ENCODE measurements around the gene DNAJC30. TPM values are rescaled to one million over a fixed set of nuclear protein-coding genes. Genes with fewer than 3 reads are reported as not detected.
A peak's percentile ranks its signal among the peaks of the same experiment; 100 is the strongest.

DNAJC30 gene
- total RNA-seq, 2 experiments from 2014 or later = 14.0 to 14.4 TPM

DNA sequence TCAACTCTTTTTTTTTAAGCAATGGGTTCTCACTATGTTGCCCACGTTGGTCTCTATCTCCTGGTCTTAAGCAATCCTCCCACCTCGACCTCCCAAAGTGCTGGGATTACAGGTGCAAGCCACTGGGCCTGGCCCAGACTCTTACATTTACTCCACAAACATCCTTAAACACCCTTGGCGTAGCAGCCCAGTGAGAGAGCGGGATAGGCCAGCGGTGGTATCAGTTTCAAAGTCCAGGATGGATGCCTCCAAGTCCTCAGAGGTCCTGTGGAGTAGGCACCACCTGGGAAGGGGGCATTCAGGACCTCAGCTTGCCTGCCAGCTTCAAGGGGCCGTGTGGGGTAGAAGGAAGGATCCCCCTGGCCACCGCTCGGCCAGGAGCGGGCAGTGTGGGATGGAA, 33.7 kb downstream of the DNAJC30 start:
- POLR2A ChIA-PET = no interaction called here
- Histone ChIP-seq H3K9me3 (ENCODE audit: control insufficient read depth in 1 of 2, insufficient read depth in 1 of 2, low read length in 2 of 2) (peaks cover 0 to 14% of the 10 kb centered on the region in 2 experiments), H3K4me3 (ENCODE audit: low read length) (no peak overlapping the region), H3K36me3 (ENCODE audit: insufficient read depth, low read length) (no peaks in the 10 kb centered on the region), H3K4me1 (ENCODE audit: insufficient read depth, low read length) (peaks cover 10% of the 10 kb centered on the region), H3K27me3 (ENCODE audit: control insufficient read depth in 1 of 2, insufficient read depth in 2 of 2, low read length in 2 of 2) (peaks cover 44 to 64% of the 10 kb centered on the region in 2 experiments), H3K27ac (ENCODE audit: low read depth in 1 of 2, low read length in 2 of 2) (no peak overlapping the region)
- intact Hi-C loops (cut with DNase I, micrococcal nuclease) = loop anchor here in 1 of 2 experiments (5.0 kb wide), 1 partner anchor 78 kb away; no protein-coding TSS in a partner anchor
- Mint-ChIP-seq H3K27me3 (peaks cover 77% of the 10 kb centered on the region), H3K27ac (no peak overlapping the region), H3K4me3 (no peak overlapping the region), H3K9me3 (no peaks in the 10 kb centered on the region), H3K4me1 (ENCODE audit: low read depth) (peaks cover 6% of the 10 kb centered on the region), H3K36me3 (ENCODE audit: low read depth) (no peaks in the 10 kb centered on the region)
- ATAC-seq (ENCODE audit: poor library complexity) = no peak
- TF ChIP-seq, protein P1, sequence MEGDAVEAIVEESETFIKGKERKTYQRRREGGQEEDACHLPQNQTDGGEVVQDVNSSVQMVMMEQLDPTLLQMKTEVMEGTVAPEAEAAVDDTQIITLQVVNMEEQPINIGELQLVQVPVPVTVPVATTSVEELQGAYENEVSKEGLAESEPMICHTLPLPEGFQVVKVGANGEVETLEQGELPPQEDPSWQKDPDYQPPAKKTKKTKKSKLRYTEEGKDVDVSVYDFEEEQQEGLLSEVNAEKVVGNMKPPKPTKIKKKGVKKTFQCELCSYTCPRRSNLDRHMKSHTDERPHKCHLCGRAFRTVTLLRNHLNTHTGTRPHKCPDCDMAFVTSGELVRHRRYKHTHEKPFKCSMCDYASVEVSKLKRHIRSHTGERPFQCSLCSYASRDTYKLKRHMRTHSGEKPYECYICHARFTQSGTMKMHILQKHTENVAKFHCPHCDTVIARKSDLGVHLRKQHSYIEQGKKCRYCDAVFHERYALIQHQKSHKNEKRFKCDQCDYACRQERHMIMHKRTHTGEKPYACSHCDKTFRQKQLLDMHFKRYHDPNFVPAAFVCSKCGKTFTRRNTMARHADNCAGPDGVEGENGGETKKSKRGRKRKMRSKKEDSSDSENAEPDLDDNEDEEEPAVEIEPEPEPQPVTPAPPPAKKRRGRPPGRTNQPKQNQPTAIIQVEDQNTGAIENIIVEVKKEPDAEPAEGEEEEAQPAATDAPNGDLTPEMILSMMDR (IDR thresholded peaks at IDR 0.05) = no peak
- no peak for DNase-seq
- CTCF ChIA-PET = interaction anchor here (0.8 kb wide), 1 partner anchor 85 kb away, joined by 4 read pairs; no protein-coding TSS in a partner anchor

DNA sequence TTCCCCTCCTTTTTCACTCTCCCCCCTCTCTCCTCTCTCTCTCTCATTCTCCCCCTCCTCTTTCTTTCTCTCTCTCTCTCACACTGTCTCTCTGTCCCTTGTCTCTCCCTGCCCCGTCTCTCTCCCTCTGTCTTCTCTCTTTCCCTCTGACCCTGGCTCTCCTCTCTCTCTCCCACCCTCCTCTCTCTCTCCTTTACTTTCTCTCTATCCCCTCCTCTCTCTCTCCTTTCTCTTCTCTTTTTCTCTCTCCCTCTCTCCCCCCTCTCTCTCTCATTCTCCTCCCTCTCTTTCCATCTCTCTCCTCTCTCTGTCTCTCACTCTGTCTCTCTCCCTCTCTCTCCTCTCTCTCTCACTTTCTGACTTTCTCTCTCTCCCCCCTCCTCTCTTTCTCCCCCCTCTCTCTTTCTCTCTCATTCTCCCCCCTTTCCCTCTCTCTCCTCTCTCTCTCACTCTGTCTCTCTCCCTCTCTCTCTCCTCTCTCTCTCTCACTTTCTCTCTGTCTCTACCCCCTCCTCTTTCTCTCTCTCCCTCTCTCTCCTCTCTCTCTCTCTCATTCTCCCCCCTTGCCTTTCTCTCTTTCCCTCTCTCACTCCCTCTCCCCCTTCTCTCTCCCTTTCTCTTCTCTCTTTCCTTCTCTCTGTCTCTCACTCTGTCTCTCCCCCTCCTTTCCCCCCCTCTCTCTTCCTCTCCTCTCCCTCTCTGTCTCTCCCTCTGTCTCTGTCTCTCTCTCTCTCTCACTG, 34.5 kb downstream of the DNAJC30 start:
- H3K9me3 Mint-ChIP-seq = no peaks in the 10 kb centered on the region
- H3K4me1 Mint-ChIP-seq (ENCODE audit: low read depth) = peaks cover 6% of the 10 kb centered on the region
- intact Hi-C loops (cut with DNase I, micrococcal nuclease) = loop anchor here in 1 of 2 experiments (5.0 kb wide), 1 partner anchor 79 kb away; no protein-coding TSS in a partner anchor
- TF ChIP-seq, protein P1 (IDR thresholded peaks at IDR 0.05) = no peak
- Histone ChIP-seq H3K27me3 (ENCODE audit: control insufficient read depth in 1 of 2, insufficient read depth in 2 of 2, low read length in 2 of 2) (peaks cover 44 to 64% of the 10 kb centered on the region in 2 experiments), H3K4me1 (ENCODE audit: insufficient read depth, low read length) (peaks cover 10% of the 10 kb centered on the region), H3K27ac (ENCODE audit: low read depth in 1 of 2, low read length in 2 of 2) (no peak overlapping the region), H3K4me3 (ENCODE audit: low read length) (no peak overlapping the region), H3K9me3 (ENCODE audit: control insufficient read depth in 1 of 2, insufficient read depth in 1 of 2, low read length in 2 of 2) (peaks cover 0 to 14% of the 10 kb centered on the region in 2 experiments), H3K36me3 (ENCODE audit: insufficient read depth, low read length) (no peaks in the 10 kb centered on the region)
- POLR2A ChIA-PET = no interaction called here
- CTCF ChIA-PET = interaction anchor here (0.8 kb wide), 1 partner anchor 86 kb away, joined by 4 read pairs; no protein-coding TSS in a partner anchor
- H3K36me3 Mint-ChIP-seq (ENCODE audit: low read depth) = no peaks in the 10 kb centered on the region
- H3K27ac Mint-ChIP-seq = no peak overlapping the region
- H3K4me3 Mint-ChIP-seq = no peak overlapping the region
- H3K27me3 Mint-ChIP-seq = peaks cover 81% of the 10 kb centered on the region
- no peak for ATAC-seq (ENCODE audit: poor library complexity)
- no peak for DNase-seq

DNA sequence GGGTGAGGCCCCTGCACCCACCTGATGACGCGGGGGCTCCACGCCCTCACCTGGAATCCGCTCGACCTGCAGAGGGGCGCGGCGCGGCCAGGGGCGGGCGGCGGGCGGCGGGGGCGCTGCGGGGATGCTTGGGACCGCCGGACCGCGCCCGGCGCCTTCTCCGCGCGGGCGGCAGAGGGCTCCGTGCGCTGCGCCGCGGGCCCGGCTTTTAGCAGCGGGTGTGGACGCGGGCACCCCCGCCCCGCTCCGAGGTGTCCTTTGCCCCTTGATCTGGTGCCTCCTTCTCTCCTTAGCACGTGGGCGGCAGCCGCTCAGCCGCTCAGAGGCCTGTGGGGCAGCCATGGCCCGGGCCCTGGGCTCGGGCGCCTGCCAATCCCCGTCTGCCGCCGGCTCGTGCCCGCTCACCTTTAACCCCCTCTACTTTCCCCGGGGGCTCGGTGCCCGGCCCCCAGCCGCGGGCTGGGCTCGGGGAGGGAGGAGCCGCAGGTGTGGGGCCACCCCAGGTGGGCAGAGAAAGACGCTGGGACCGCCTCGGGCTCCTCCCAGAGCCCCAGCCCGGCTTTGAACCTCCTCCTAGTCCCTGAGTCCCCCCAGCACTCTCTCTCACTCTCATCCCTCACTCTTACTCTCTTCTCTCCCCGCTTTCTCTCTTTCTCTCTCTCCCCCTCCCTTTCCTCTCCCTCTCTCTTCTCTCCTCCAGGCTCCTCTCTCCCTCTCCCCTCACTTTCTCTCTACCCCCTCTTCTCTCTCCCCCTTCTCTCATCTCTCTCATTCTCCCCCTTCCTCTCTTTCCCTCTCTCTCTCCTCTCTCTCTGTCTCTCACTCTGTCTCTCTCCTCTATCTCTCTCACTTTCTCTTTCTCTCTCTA, 35.3 kb downstream of the DNAJC30 start:
- peak overlapping the region; percentile 34 for H3K4me3 Mint-ChIP-seq
- no peaks in the 10 kb centered on the region for H3K36me3 ChIP-seq (ENCODE audit: insufficient read depth, low read length)
- TF ChIP-seq, protein P1 (IDR thresholded peaks at IDR 0.05) = no peak
- POLR2A ChIA-PET = no interaction called here
- peak overlapping the region; percentile 7 for H3K4me3 ChIP-seq (ENCODE audit: low read length)
- CTCF ChIA-PET = no interaction called here
- no peak overlapping the region for H3K27ac ChIP-seq (ENCODE audit: low read depth in 1 of 2, low read length in 2 of 2)
- H3K27me3 ChIP-seq (ENCODE audit: control insufficient read depth in 1 of 2, insufficient read depth in 2 of 2, low read length in 2 of 2) = peaks cover 46 to 63% of the 10 kb centered on the region in 2 experiments
- H3K4me1 ChIP-seq (ENCODE audit: insufficient read depth, low read length) = peaks cover 10% of the 10 kb centered on the region
- DNase-seq (peak in 8 of 14 experiments; percentile 11 to 71 (median 34)), ATAC-seq (ENCODE audit: poor library complexity) (peak; percentile 85)
- H3K4me1 Mint-ChIP-seq (ENCODE audit: low read depth) = peaks cover 6% of the 10 kb centered on the region
- H3K9me3 Mint-ChIP-seq = no peaks in the 10 kb centered on the region
- intact Hi-C loops (cut with DNase I, micrococcal nuclease) = loop anchor here in 1 of 2 experiments (5.0 kb wide), 1 partner anchor 79 kb away; no protein-coding TSS in a partner anchor
- peaks cover 80% of the 10 kb centered on the region for H3K27me3 Mint-ChIP-seq
- H3K36me3 Mint-ChIP-seq (ENCODE audit: low read depth) = no peaks in the 10 kb centered on the region
- H3K27ac Mint-ChIP-seq = no peak overlapping the region
- H3K9me3 ChIP-seq (ENCODE audit: control insufficient read depth in 1 of 2, insufficient read depth in 1 of 2, low read length in 2 of 2) = peaks cover 0 to 14% of the 10 kb centered on the region in 2 experiments

Data from CD4-positive, alpha-beta T cell (primary cell).